ENCODE data around the gene RPL18.
A peak's percentile ranks its signal among the peaks of the same experiment; 100 is the strongest.
"Not testable (repeated sequence)": the region's sequence is repeated elsewhere in the genome, so short reads cannot be mapped to it uniquely, and the experiment has no call there.

Gene RPL18

DNA sequence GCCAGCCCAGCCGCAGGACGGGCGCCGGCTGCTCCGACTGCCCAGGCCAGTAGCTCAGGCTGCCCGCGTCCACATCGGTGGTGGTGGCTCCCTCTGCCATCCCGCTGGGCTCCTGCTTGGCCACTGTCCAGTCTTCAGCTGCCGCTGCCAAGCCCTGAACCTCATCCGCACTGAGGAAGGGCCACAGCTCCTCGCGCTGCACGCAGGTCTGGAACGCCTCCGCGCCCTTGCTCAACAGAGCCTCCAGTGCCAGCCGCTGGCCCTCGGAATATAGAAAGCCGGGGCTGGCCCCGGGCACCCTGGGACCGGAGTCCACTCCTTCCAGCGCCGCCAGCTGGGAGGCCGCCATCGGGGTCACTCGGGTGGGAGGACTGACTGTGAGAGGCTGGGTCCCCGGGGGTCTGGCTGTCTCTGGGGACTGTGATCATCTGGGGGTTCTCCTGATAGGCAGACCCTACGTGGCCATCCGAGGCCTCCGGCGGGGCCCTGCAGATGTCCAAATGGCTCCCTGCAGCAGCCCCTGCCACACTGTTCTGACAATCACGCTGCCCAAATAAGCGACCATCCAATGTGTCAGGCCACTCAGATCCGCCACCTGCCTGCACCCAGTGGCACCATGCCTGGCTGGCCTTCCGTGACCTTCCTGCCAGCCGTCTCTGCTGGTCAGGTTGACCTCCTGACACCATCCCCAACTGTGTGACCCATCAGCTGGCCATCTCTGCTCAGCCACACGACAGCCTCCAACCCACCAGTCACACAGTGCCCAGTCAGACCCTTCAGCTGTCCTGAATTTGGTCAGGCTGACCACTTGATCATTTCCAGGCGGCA, 5.7 kb downstream of the RPL18 start:
- DNase-seq, result no peak

DNA sequence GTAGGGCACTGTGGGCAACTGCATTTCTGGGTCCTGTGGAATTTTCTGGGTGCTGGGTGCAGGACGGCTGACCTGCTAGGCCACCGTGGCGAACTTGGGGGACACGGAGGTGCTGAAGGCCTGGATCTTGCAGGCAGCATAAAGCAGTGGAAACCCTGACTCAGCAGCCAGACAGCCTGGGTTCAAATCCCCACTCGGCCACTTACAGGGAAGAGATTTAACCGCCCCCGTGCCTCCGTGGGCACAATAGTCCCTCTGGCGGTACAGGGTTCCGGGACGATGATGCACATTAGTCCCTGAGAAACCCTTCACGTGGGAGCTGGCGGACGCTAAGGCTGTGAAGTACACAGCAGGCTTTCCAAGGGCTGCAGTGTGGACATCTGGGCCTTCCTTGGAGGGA, 7.1 kb downstream of the RPL18 start:
- DNase-seq, result no peak

GRCh38 chr19:48609571-48610108, 9.3 kb downstream of the RPL18 start:
- DNase-seq, result no peak

DNA sequence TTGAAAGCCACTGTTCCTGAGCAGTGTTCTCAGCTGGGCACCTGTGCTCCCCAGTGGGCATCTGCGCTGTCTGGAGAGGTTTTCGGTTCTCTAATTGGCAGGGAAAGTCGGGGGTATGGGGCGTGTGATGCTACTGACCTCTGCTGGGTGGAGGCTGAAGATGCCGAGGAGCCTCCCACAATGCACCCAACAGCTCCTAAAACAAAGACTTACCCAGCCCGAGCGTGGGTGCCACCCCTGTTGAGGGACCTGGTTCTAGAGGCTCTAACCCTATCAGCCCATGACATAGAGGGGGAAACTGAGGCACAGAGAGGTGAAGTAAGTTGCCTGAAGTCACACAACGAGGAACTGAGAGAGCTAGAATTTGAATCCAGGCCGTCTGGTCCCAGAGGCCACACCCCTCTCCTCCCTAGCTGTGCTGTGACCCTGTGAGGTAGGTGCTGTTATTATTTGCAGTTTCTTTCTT, 10.1 kb downstream of the RPL18 start:
- peak; percentile 53 for DNase-seq

DNA sequence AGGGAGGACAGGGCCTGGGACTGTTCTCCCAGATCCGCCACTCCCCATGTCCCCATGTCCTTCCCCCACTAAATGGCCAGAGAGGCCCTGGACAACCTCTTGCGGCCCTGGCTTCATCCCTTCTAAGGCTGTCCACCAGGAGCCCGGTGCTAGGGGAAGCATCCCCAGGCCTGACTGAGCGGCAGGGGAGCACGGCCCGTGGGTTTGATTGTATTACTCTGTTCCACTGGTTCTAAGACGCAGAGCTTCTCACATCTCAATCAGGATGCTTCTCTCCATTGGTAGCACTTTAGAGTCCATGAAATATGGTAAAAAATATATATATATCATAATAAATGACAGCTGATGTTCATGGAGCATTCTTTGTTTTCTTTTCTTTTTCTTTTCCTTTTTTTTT, 11.6 kb downstream of the RPL18 start:
- no peak for DNase-seq

DNA sequence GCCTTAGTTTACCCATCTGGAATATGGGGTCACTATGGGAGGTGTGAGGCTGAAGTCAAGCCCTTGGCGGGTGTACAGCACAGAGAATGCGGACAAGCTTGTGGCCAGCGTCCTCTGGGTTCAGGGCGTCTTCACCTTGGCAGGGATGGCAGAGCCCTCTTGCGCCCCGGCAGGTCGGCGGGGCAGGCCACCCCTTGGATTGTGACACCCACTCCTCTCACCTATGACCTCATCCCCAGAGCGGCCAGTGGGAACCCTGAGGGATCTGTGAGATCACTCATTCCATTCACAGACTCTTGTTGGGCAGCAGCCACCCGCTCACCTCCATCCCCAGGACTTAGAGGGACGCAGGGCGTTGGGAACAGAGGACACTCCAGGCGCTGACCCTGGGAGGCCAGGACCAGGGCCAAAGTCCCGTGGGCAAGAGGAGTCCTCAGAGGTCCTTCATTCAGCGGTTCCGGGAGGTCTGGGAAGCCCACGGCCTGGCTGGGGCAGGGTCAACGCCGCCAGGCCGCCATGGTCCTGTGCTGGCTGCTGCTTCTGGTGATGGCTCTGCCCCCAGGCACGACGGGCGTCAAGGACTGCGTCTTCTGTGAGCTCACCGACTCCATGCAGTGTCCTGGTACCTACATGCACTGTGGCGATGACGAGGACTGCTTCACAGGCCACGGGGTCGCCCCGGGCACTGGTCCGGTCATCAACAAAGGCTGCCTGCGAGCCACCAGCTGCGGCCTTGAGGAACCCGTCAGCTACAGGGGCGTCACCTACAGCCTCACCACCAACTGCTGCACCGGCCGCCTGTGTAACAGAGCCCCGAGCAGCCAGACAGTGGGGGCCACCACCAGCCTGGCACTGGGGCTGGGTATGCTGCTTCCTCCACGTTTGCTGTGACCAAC, 12.3 kb downstream of the RPL18 start, which contains the start of gene SPACA4:
TSS of gene SPACA4 (plus strand) at position 280 of the 896 bp plus-strand sequence. CDS start at position 517, 237 bp downstream.
- no peak for DNase-seq

DNA sequence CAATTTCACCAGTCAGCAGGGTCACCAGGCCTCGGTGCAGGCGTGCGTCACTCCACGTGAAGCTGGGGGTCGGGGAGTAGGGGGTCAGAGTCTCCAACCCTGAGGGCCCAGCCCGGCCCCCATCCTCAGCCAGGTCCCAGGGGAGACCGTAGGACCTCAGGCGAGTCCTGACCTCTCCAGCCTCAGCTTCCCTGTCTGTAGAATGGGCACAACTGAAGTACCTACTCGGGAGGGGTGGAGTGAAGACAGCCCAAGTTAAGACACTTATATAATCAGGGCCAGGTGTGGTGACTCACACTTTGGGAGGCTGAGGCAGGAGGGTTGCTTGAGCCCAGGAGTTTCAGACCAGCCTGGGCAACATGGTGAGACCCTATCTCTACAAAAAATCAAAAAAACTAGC, 15.1 kb downstream of the RPL18 start:
- DNase-seq, result no peak

DNA sequence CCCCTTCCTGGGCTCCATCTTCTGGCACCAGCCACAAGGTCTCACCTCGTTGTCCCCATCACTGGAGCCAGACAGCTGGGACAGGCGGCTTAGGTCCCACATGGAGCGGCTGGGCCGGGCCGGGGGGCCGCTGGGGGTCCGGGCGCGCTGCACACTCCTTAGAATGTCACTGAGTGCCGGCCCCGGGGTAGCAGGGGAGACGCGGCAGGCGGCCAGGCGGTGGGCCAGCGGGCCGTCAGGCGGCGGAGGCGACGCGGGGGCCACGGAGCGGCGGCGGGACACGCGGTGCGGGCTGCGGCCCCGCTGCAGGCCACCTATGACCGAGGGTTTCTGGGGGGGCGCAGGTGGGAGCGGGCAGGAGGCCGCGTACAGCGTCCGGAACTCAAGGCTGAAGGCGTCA, 15.5 kb downstream of the RPL18 start:
- DNase-seq, result no peak

DNA sequence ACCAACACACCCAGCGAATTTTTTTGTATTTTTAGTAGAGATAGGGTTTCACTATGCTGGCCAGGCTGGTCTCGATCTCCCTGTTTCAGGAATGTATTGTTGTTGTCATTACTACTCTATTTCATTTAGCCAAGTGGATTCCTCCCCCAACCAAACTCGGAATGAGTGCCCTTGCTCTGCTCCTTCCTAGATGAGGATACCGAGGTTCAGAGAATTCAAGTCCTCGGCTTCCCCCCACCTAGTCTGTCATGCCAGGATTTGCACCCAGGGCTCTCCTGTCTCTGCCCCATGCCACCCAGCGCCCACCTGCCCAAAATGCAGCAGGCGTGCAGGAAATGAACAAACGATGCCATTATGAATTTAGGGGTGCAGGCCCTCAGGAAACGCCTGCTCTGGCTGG, 16.0 kb downstream of the RPL18 start:
- no peak for DNase-seq

GRCh38 chr19:48600679-48601417, 18.1 kb downstream of the RPL18 start:
- no peak for DNase-seq

- no peak for DNase-seq
These were observed 19.8 kb downstream of the RPL18 start for GRCh38 chr19:48598996-48599700.

- no peak for DNase-seq
These were observed 22.1 kb downstream of the RPL18 start for GRCh38 chr19:48596679-48597465.

DNA sequence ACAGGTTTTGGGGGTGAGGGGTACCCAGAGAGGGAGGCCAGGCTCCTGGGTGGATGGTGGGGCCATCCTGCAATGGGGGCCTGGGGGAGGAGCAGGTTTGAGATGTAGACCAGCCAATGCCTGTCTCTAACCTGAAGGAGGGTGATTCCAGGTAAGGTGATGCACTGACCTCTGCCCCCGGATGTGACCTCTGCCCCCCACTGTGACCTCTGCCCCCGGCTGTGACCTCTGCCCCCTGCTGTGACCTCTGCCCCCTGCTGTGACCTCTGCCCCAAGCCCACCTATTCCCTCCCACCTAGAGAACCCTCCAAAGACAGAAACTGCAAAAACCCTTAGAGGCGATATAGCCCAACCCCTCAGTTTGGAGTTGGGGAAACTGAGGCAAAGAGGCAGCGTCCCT, 22.7 kb downstream of the RPL18 start:
- DNase-seq, result no peak

- DNase-seq, result no peak
These were observed 23.1 kb downstream of the RPL18 start for GRCh38 chr19:48595833-48596232.

DNA sequence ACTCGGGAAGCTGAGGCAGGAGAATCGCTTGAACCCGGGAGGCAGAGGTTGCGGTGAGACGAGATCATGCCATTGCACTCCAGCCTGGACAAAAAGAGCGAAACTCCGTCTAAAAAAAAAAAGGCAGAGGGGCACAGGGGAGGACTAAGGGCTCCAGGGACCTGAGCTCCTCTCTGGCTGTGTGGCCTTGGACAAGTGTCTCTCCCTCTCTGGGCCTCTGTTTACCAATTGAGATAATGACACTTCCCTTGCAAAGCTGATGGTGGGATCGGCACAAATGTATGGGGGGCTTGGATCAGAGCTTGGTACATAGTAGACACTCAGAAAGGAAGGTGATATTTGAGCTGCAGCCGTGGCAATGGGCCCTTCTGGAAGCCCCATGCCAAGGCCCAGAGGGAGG, 23.8 kb downstream of the RPL18 start:
- no peak for DNase-seq

DNA sequence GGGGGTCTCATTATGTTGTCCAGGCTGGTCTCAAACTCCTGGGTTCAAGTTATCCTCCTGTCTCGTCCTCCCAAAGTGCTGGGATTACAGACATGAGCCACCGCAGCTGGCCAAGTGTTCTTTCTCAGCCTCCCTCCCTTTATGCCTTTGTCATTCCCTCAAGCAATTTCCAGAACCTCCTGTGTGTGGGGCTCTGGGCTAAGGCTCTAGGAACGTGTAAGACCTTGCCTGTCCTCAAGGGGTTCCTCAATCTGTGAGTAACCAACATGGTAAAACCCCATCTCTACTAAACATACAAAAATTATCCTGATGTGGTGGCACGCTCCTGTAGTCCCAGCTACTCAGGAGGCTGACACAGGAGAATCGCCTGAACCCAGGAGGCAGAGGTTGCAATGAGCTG, 28.0 kb downstream of the RPL18 start:
- DNase-seq, result no peak

- peak; percentile 73 for DNase-seq
These were observed 30.1 kb downstream of the RPL18 start for GRCh38 chr19:48588670-48589401.

DNA sequence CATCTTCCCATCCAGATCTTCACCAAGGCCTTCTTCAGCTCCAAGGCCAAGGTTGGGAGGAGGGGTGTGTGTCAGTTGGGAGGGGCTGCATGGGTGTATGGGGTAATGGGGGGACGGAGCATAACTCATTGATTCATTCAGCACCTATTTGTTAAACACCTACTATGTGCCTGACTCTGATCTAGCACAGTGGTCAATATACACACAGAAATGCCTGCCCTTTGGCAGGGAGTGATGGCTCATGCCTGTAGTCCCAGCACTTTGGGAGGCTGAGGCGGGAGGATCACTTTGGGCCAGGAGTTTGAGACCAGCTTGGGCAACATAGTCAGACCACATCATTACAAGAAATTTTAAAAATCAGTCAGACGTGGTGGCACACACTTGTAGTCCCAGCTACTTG, 31.6 kb downstream of the RPL18 start:
- DNase-seq, result no peak

- DNase-seq, result no peak
These were observed 36.8 kb downstream of the RPL18 start for GRCh38 chr19:48582168-48582567.

DNA sequence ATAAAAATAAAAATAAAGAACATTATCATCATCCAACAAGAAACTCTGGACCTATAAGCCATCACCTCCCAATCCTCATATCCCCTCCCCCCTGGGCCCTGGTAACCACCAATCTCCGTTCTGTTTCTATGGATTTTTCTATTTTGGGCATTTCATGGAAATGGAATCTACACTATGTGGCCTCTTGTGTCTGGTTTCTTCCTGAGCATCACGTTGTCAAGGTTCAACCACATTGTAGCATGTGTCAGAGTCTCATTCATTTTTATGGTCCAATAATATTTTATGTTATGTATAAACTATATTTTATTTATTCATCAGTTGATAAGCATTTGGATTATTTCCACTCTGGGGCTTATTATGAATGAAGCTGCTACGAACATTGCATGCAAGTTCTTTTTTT, 40.1 kb downstream of the RPL18 start:
- no peak for DNase-seq

DNA sequence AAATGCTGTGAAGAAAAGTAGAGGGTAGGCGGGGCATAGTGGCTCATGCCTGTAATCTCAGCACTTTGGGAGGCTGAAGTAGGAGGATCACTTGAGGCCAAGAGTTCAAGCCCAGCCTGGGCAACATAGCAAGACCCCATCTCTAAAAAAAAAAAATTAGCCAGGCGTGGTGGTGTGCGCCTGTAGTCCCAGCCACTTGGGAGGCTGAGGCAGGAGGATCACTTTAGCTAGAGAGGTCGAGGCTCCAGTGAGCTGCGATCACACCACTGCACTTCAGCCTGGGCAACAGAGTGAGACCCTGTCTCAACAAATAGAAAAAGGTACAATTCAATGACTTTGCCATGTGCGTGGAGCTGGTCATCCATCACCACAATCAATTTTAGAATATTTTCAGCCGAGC, 41.1 kb downstream of the RPL18 start:
- not testable (repeated sequence) for DNase-seq
